ENCODE results near the gene LTB. TPM values are rescaled to one million over a fixed set of nuclear protein-coding genes. Genes with fewer than 3 reads are reported as not detected.

LTB gene
- total and polyA plus RNA-seq, 9 of the 15 experiments (the other 6 are each of a cell fraction or from before 2014, with no cell fraction given), result 0.07 to 0.51 TPM; not detected in 7

- TF ChIP-seq AFF4 (CRISPR knock-in tag; IDR thresholded peaks at IDR 0.05) (no peak; the same call in 1 of the 2 replicates), KAT7 (CRISPR knock-in tag; IDR thresholded peaks at IDR 0.05; ENCODE audit: borderline replicate concordance) (peak; percentile 87), ATF4 (CRISPR knock-in tag; IDR thresholded peaks at IDR 0.05) (peak; percentile 27; the same call in 1 of the 2 replicates), NCOA6 (IDR thresholded peaks at IDR 0.05) (peak; percentile 39; the same call in 1 of the 2 replicates), CREBBP (IDR thresholded peaks at IDR 0.05; ENCODE audit: low read depth, low read length) (no peak), NRF1 (conservative IDR thresholded peaks at IDR 0.05 in 1 of 2, IDR thresholded peaks at IDR 0.05 in 1 of 2) (peak; percentile 81 to 85), CEBPB (tag; IDR thresholded peaks at IDR 0.05) (no peak), TFAP4 (CRISPR knock-in tag; IDR thresholded peaks at IDR 0.05; ENCODE audit: borderline replicate concordance) (peak; percentile 82), ZNF551 (CRISPR knock-in tag; IDR thresholded peaks at IDR 0.05) (no peak), NFE2L1 (tag; IDR thresholded peaks at IDR 0.05; ENCODE audit: borderline replicate concordance, low read depth) (no peak), BCOR (IDR thresholded peaks at IDR 0.05) (peak; percentile 71; the same call in 1 of the 2 replicates), GTF3C2 (IDR thresholded peaks at IDR 0.05; ENCODE audit: borderline replicate concordance, extremely low read depth, insufficient read length) (no peak), SETDB1 (IDR thresholded peaks at IDR 0.05; ENCODE audit: low read length) (no peak), BRD9 (IDR thresholded peaks at IDR 0.05; ENCODE audit: low read depth, partially characterized antibody) (no peak), CBX3 (IDR thresholded peaks at IDR 0.05; ENCODE audit: borderline replicate concordance in 1 of 2, low read length in 2 of 2) (peak in 1 of 2 experiments; percentile 88; a peak in 1 of 3 replicates), ATF3 (IDR thresholded peaks at IDR 0.05) (no peak), ATF3 (CRISPR knock-in tag; conservative IDR thresholded peaks at IDR 0.05) (peak; percentile 85), NFIX (CRISPR knock-in tag; IDR thresholded peaks at IDR 0.05; ENCODE audit: low read depth) (no peak)
Measured at GRCh38 chr6:31580807-31581433, 1.3 kb downstream of the LTB start (continued).

All from K562 (cell line).